ENCODE measurements around the gene CLIP2. TPM values are rescaled to one million over a fixed set of nuclear protein-coding genes. Genes with fewer than 3 reads are reported as not detected.
"Not testable (repeated sequence)": the region's sequence is repeated elsewhere in the genome, so short reads cannot be mapped to it uniquely, and the experiment has no call there.

Gene CLIP2
- total RNA-seq, 2 experiments from 2014 or later: 3.6 to 6.3 TPM

- no peak overlapping the region for H3K4me3 ChIP-seq (ENCODE audit: low read depth, low read length, poor library complexity, severe bottlenecking)
- TF ChIP-seq EZH2phosphoT487 (IDR thresholded peaks at IDR 0.05; ENCODE audit: borderline replicate concordance, low read depth, low read length) (no peak), CTCF (conservative IDR thresholded peaks at IDR 0.05; ENCODE audit: low read length) (no peak)
- H3K27ac ChIP-seq (ENCODE audit: low read depth, low read length, poor library complexity, severe bottlenecking): no peak overlapping the region
- no peak overlapping the region for H2AFZ ChIP-seq (ENCODE audit: low read length)
- no peak for DNase-seq (ENCODE audit: low spot score)
- no peaks in the 10 kb centered on the region for H3K36me3 ChIP-seq (ENCODE audit: insufficient read depth, low read length)
- no peaks in the 10 kb centered on the region for H3K79me2 ChIP-seq (ENCODE audit: insufficient read depth, low read depth, low read length)
- no peaks in the 10 kb centered on the region for H3K9me3 ChIP-seq (ENCODE audit: low read length)
- no peak overlapping the region for H3K4me2 ChIP-seq (ENCODE audit: low read length)
- no TSS peak for BruUV-seq (replicated peaks)
- ChIA-PET CTCF (ENCODE audit: unreplicated experiment) (interaction anchor here (0.6 kb wide), 1 partner anchor 28 kb away, joined by 3 read pairs; no protein-coding TSS in a partner anchor), POLR2A (interaction anchor here (0.5 kb wide), 1 partner anchor 513 kb away, joined by 3 read pairs; no protein-coding TSS in a partner anchor)
- H4K20me1 ChIP-seq (ENCODE audit: insufficient read depth, low read length): no peaks in the 10 kb centered on the region
- no peaks in the 10 kb centered on the region for H3K9me2 ChIP-seq (ENCODE audit: insufficient read depth, low read length)
- peaks cover 16% of the 10 kb centered on the region for H3K4me1 ChIP-seq (ENCODE audit: insufficient read depth, low read length, poor library complexity, severe bottlenecking)
- intact Hi-C loops (cut with micrococcal nuclease; ENCODE audit: unreplicated experiment): no loop called here
Observed at GRCh38 chr7:74376256-74377036, 87.2 kb downstream of the CLIP2 start.

- ChIA-PET POLR2A (interaction anchor here (0.6 kb wide), 2 partner anchors 13 to 391 kb away, joined by 3 read pairs; no protein-coding TSS in a partner anchor), CTCF (ENCODE audit: unreplicated experiment) (no interaction called here)
- Histone ChIP-seq H3K4me2 (ENCODE audit: low read length) (no peak overlapping the region), H3K9me3 (ENCODE audit: low read length) (no peaks in the 10 kb centered on the region), H3K4me1 (ENCODE audit: insufficient read depth, low read length, poor library complexity, severe bottlenecking) (no peaks in the 10 kb centered on the region), H3K36me3 (ENCODE audit: insufficient read depth, low read length) (no peaks in the 10 kb centered on the region), H3K9me2 (ENCODE audit: insufficient read depth, low read length) (no peaks in the 10 kb centered on the region), H4K20me1 (ENCODE audit: insufficient read depth, low read length) (no peaks in the 10 kb centered on the region), H2AFZ (ENCODE audit: low read length) (no peak overlapping the region), H3K4me3 (ENCODE audit: low read depth, low read length, poor library complexity, severe bottlenecking) (no peak overlapping the region), H3K27ac (ENCODE audit: low read depth, low read length, poor library complexity, severe bottlenecking) (no peak overlapping the region), H3K79me2 (ENCODE audit: insufficient read depth, low read depth, low read length) (no peaks in the 10 kb centered on the region)
- intact Hi-C loops (cut with micrococcal nuclease; ENCODE audit: unreplicated experiment): no loop called here
- no peak for TF ChIP-seq CTCF (conservative IDR thresholded peaks at IDR 0.05; ENCODE audit: low read length)
- TF ChIP-seq EZH2phosphoT487 (IDR thresholded peaks at IDR 0.05; ENCODE audit: borderline replicate concordance, low read depth, low read length): no peak
- BruUV-seq (replicated peaks): no TSS peak
- no peak for DNase-seq (ENCODE audit: low spot score)
Observed at GRCh38 chr7:74379938-74380337, 90.7 kb downstream of the CLIP2 start.

DNA sequence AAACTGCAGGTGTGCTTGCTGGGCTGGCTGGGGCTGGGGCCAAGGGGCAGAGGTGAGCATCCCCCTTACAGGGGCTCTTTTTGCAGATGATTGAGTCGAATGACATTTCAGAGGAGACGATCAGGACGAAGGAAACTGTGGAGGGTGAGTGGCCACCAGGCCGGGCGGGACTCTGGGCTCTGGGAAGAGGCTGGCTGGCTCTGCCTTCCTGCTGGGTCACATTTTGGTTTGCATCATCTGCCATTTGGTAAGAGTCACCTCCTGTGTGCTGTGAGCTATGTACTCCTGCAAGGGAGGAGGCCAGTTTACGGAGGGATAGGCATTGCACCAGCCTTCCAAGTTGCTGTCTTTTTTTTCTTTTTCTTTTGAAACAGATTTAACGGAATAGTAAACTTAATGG, 91.5 kb downstream of the CLIP2 start:
- no peak for TF ChIP-seq EZH2phosphoT487 (IDR thresholded peaks at IDR 0.05; ENCODE audit: borderline replicate concordance, low read depth, low read length)
- H3K36me3 ChIP-seq (ENCODE audit: insufficient read depth, low read length): no peaks in the 10 kb centered on the region
- no peak overlapping the region for H3K27ac ChIP-seq (ENCODE audit: low read depth, low read length, poor library complexity, severe bottlenecking)
- H3K4me3 ChIP-seq (ENCODE audit: low read depth, low read length, poor library complexity, severe bottlenecking): no peak overlapping the region
- intact Hi-C loops (cut with micrococcal nuclease; ENCODE audit: unreplicated experiment): no loop called here
- no peaks in the 10 kb centered on the region for H3K4me1 ChIP-seq (ENCODE audit: insufficient read depth, low read length, poor library complexity, severe bottlenecking)
- no peaks in the 10 kb centered on the region for H3K79me2 ChIP-seq (ENCODE audit: insufficient read depth, low read depth, low read length)
- DNase-seq (ENCODE audit: low spot score): no peak
- BruUV-seq (replicated peaks): no TSS peak
- ChIA-PET POLR2A (interaction anchor here (0.6 kb wide), 1 partner anchor 14 kb away, joined by 3 read pairs; no protein-coding TSS in a partner anchor), CTCF (ENCODE audit: unreplicated experiment) (no interaction called here)
- H3K9me3 ChIP-seq (ENCODE audit: low read length): no peaks in the 10 kb centered on the region
- H3K4me2 ChIP-seq (ENCODE audit: low read length): no peak overlapping the region
- no peaks in the 10 kb centered on the region for H4K20me1 ChIP-seq (ENCODE audit: insufficient read depth, low read length)
- H2AFZ ChIP-seq (ENCODE audit: low read length): no peak overlapping the region
- H3K9me2 ChIP-seq (ENCODE audit: insufficient read depth, low read length): no peaks in the 10 kb centered on the region

DNA sequence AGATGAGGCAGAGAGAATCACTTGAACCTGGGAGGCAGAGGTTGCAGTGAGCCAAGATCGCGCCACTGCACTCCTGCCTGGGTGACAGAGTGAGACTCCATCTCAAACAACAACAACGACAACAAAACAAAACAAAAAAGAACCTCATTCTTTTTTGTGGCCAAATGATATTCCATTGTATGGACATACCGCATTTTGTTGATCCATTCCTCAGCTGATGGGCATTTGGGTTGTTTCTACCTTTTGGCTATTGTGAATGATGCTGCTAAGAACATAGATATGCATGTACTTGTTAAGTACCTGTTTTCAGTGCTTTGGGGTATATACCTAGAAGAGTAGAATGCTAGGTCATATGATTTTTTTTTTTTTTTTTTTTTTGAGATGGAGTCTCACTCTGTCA, 94.9 kb downstream of the CLIP2 start:
- CTCF ChIA-PET (ENCODE audit: unreplicated experiment); H3K4me3 ChIP-seq (ENCODE audit: low read depth, low read length, poor library complexity, severe bottlenecking); DNase-seq (ENCODE audit: low spot score); H3K9me2 ChIP-seq (ENCODE audit: insufficient read depth, low read length); H3K36me3 ChIP-seq (ENCODE audit: insufficient read depth, low read length); H3K4me1 ChIP-seq (ENCODE audit: insufficient read depth, low read length, poor library complexity, severe bottlenecking); H2AFZ ChIP-seq (ENCODE audit: low read length); BruUV-seq (replicated peaks); H3K79me2 ChIP-seq (ENCODE audit: insufficient read depth, low read depth, low read length); intact Hi-C loops (cut with micrococcal nuclease; ENCODE audit: unreplicated experiment); H3K4me2 ChIP-seq (ENCODE audit: low read length); H3K27ac ChIP-seq (ENCODE audit: low read depth, low read length, poor library complexity, severe bottlenecking); H4K20me1 ChIP-seq (ENCODE audit: insufficient read depth, low read length); H3K9me3 ChIP-seq (ENCODE audit: low read length): not testable (repeated sequence)
- POLR2A ChIA-PET: interaction anchor here (0.7 kb wide), 1 partner anchor 31 kb away, joined by 6 read pairs; no protein-coding TSS in a partner anchor

GRCh38 chr7:74384854-74385253, 95.6 kb downstream of the CLIP2 start:
- H3K4me3 ChIP-seq (ENCODE audit: low read depth, low read length, poor library complexity, severe bottlenecking); H3K9me3 ChIP-seq (ENCODE audit: low read length); H3K4me2 ChIP-seq (ENCODE audit: low read length); H2AFZ ChIP-seq (ENCODE audit: low read length); BruUV-seq (replicated peaks); H3K79me2 ChIP-seq (ENCODE audit: insufficient read depth, low read depth, low read length); H3K4me1 ChIP-seq (ENCODE audit: insufficient read depth, low read length, poor library complexity, severe bottlenecking); DNase-seq (ENCODE audit: low spot score); H3K9me2 ChIP-seq (ENCODE audit: insufficient read depth, low read length); intact Hi-C loops (cut with micrococcal nuclease; ENCODE audit: unreplicated experiment); H3K27ac ChIP-seq (ENCODE audit: low read depth, low read length, poor library complexity, severe bottlenecking); H3K36me3 ChIP-seq (ENCODE audit: insufficient read depth, low read length); H4K20me1 ChIP-seq (ENCODE audit: insufficient read depth, low read length); CTCF ChIA-PET (ENCODE audit: unreplicated experiment): not testable (repeated sequence)
- POLR2A ChIA-PET: interaction anchor here (0.6 kb wide), 1 partner anchor 587 kb away, joined by 6 read pairs; no protein-coding TSS in a partner anchor

Measured in OCI-LY7 (cell line).